ENCODE results near the gene OR1A1.
"Not testable (repeated sequence)": the region's sequence is repeated elsewhere in the genome, so short reads cannot be mapped to it uniquely, and the experiment has no call there.

OR1A1 gene, protein sequence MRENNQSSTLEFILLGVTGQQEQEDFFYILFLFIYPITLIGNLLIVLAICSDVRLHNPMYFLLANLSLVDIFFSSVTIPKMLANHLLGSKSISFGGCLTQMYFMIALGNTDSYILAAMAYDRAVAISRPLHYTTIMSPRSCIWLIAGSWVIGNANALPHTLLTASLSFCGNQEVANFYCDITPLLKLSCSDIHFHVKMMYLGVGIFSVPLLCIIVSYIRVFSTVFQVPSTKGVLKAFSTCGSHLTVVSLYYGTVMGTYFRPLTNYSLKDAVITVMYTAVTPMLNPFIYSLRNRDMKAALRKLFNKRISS

DNA sequence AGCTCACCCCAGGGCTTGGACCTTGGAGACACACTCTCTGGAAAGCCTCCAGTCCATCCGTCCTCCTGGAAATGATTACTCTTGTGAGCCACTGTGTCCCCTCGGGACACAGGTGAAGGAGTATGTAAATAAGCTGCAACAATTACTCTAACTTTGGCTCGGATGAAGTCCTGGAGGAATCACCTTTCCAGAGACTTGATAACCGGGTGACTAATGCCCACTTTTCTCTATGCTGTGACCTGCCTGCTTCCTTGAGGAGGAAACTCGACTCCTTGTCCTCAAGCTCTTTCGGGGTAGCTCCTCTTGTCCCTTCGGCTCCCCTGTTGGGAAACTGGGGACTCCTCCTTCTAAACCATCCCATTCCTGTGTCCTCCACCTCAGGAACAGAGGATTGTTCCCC lies at the start of gene OR1A1:
TSS of gene OR1A1 (plus strand) at position 301 of the 400 bp plus-strand sequence. CDS start 7,954 bp downstream, outside the sequence.
- DNase-seq, result no peak

DNA sequence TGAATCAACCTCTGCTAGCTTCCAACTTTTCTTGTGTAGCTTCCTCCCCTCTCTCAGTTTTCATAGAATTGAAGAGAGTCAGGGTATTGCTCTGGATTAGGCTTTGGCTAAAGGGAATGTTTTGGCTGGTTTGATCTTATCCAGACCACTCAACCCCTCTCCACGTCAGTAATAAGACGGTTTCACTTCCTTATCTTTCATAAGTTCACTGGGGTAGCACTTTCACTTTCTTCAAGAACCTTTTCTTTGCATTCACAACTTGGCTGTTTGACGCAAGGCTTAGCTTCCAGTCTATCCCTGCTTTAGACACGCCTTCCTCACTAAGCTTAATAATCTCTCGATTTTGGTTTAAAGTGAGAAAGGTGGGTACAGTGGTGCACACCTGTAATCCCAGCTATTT lies 39.9 kb upstream of the OR1A1 start:
- no peak for DNase-seq

DNA sequence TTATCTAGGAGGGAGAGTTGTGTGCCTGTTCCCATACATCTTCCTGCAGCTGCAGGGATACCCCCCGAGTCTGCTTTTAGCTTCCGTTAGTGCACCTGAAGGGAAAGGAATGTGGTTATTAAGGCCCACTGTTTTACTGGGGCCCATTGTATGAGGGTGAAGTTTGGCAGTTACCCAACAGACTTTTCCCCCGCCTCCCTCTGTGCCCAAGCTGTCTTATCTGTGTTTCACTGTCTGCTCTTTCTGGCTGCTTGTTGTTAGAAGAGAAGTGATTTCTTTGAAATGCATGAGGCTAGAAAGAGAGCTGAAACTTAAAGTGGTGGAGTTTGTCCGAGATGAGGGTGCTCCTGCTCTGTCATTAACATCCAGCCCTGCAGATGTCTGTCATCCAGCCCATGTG lies 17.5 kb upstream of the OR1A1 start:
- DNase-seq, result no peak

DNA sequence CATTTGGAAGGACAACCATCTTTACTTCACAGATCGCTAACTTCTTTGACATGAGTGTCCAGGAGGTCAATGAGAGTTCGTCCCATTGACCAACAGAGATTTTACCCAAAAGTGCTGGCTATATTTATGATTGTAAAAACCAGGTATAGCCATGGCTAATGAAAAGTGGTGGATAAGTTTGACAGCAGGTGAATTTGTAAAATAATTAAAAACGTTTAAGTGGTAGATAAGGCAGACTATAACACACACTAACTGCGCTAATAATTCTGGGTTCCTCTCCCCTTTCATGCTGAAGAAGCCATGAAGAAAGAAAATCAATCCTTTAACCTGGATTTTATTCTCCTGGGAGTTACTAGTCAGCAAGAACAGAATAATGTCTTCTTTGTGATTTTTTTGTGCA lies 10.2 kb upstream of the OR1A1 start, which contains the start of gene OR1A2:
TSS of gene OR1A2 (plus strand) at position 301 of the 400 bp plus-strand sequence. CDS start at position 301, 0 bp downstream.
- DNase-seq, result no peak

DNA sequence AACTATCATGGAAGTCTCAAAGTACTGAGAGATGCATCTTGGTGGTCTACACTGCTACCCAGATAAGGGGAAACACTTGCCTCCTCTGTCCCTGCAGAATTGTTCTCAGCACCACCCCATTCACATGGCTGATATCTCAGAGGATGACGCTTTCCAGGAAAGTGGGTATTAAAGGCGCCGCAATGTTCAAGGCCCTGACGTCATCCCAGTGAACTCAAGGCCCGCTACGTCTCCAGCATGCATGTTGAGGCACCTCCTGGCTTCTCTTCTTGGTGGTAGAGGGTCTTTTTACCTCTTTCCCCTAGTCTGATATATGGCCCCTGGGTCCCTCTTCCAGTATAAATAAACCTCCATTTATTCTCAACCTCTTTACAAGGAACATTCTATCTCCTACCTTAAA lies 1.0 kb downstream of the OR1A1 start:
- DNase-seq, result no peak

DNA sequence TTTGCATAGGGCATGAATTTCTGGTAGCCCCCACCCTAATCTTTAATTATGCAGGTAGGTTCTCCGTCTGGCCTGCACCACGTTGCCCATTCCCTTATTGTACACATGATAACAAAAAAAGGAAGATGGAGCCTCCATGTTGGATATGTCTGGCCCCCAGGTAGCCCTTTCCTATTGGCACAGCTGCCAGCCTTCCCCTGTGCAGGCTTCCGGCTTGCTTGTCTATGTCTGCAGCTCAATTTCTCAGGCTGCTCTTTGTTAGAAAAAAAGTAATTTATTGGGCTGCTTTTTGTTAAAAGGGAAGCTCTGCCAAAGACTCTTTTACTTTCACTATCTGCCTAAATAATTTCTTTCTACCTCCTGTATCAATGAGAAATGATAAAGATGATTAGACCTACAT lies 5.5 kb downstream of the OR1A1 start:
- no peak for DNase-seq

DNA sequence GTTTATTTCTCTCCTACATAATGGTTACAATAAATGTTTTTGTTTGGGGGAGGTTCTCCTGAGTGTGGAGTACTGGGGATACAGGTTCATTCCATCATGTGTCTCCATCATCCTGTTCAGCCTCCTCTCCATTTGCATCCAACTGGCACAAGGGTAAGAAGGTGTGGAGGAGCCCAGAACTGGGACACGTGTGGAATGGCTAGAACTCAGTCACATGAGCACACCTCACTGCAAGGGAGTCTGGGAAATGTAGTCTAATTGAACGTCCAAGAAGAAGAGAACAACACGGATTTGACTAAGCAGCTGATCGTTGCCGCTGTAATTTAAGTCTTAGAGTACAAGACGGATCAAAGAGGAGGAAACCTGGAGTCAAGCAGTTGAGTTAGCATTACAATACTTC lies 6.1 kb downstream of the OR1A1 start:
- no peak for DNase-seq

DNA sequence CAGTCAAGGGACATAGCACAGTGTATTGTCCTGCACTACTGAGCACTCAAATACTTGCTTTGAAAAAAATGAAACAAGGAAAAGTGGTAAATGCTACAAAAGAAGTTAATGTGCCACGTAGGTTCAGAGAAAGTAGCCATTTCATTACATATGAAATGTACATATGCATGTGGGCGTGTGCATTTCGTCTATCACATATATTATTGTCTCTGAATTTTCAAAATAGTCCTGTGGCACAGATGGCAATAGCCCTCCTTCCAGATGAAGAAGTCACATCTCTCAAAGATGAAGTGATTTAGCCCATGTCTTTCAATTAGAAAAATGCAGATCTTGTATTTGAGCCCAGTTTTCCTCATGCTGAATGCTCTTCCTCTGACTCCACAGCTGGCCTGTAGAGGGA lies 12.5 kb downstream of the OR1A1 start:
- DNase-seq, result not testable (repeated sequence)

DNA sequence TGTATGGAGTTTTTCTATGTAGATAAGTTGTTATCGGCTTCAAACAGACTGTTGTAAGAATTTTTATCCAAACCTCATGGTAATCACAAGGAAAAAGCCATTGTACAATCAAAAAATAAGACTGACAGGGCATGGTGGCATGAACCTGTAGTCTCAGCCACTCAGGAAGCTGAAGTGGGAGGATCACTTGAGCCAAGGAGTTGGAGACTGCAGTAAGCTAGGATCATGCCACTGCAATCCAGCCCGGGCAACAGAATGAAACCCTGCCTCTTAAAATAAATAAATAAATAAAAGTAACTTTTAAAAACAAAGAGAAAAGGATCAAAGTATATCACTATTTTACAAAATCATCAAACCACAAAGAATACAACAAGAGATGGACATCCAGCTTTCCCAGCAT lies 14.4 kb downstream of the OR1A1 start:
- no peak for DNase-seq

DNA sequence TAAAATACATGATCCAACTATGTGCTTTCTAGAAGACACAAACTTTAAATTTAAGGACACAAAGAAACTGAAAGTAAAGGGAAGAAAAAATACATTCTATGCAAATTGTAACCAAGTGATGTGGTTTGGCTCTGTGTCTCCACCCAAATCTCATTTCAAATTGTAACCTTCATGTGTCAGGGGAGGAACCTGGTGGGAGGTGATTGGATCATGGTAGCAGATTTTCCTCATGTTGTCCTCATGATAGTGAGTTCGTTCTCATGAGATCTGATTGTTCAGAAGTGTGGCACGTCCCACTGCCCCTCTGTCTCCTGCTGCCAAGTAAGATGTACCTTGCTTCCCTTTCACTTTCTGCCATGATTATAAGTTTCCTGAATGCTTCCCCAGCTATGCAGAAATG lies 15.0 kb downstream of the OR1A1 start:
- no peak for DNase-seq

DNA sequence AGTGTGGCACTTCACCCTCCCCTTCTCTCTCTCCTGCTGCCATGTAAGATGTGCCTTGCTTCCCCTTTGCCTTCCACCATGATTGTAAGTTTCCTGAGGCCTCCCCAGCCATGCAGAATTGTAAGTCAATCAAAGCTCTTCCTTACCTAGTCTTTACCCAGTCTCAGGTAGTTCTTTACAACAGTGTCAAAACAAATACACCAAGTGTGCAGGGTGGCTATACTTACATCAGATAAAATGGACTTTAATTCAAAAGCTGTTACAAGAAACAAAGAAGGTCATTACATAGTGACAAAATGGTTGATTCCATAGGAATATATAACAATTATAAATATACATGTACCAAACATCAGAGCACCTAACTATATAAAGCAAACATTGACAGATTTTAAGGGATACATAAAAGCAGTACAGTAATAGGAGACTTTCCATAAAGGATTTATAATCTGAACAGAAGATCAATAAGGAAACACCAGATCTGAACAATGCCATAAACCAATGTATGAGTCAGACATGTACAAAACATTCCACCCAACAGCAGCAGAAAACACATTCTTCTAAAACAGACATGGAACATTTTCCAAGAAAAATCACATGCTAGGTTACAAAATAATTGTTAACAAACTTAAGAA lies 17.4 kb downstream of the OR1A1 start:
- not testable (repeated sequence) for DNase-seq

DNA sequence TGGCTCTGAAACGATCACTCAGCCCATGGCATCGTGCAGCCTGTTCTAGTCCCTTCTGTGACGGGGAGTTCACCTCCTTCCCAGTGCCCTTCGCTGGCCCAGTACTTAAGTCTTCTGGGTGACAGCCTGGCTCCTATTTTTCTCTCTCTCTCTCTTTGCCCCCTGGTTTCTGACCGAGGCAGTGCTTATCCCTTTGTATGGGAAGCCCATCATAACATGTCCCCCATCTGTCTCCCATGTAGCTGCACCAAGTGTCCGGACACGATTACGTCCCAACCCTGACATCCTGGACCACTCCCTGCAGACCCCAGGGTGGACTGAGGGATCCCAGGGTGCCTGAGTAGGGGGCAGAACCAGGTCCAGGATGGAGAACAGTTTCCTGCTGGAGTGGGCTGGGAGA lies 24.8 kb downstream of the OR1A1 start:
- not testable (repeated sequence) for DNase-seq

DNA sequence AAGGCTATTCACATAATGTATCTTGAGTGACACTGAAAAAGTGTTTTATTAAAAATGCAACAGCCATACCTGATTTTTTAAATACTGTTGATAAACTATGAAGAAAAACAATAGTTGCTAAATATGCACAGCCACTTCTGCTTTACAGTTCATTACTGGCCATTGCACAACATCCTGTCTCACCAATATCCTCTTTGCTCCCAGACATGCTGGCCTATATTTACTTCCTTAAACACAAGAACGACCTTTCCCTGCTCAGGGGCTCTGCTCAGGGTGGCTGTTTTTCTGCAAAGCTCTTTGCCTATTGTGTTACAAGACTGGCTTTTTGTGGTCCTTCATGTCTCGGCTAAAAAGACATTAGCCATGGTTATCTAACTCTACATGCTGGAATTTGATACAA lies 31.2 kb downstream of the OR1A1 start:
- not testable (repeated sequence) for DNase-seq

DNA sequence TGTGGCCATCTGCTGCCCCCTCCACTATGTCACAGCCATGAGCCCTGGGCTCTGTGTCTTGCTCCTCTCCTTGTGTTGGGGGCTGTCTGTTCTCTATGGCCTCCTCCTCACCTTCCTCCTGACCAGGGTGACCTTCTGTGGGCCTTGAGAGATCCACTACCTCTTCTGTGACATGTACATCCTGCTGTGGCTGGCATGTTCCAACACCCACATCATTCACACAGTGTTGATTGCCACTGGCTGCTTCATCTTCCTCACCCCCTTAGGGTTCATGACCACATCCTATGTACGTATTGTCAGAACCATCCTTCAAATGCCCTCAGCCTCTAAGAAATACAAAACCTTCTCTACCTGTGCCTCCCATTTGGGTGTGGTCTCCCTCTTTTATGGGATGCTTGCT lies 33.6 kb downstream of the OR1A1 start:
- not testable (repeated sequence) for DNase-seq

DNA sequence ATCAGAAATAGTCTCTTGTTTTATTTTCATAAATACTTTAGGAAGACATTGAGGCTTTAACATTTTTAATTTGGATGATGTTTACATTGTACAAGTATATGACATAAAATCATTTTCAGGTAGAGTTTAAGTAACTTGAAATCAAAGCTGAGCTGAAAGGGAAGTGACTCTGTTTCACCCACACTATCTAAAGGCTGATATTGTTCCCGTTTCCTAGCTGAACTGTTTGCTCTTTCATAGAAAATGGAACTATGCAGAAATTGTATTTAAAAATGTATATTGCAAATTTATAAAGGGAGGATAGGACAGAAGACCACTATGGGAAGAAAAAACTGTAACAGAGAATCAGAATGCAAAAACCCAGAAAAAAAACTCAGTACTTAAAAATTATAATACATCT lies 37.4 kb downstream of the OR1A1 start:
- DNase-seq, result not testable (repeated sequence)

DNA sequence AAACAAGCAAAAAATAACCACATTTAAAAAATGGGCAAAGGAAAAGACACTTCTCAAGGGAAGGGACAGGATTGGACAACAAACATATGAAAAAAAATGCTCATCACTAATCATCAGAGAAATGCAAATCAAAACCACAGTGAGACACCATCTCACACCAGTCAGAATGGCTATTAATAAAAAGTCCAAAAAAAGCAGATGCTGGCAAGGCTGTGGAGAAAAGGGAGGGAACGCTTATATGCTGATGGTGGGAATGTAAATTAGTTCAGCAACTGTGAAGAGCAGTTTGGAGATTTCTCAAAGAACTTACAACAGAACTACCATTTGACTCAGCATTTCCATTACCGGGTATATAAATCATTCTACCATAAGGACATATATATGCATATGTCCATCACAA lies 41.5 kb downstream of the OR1A1 start:
- not testable (repeated sequence) for DNase-seq

DNA sequence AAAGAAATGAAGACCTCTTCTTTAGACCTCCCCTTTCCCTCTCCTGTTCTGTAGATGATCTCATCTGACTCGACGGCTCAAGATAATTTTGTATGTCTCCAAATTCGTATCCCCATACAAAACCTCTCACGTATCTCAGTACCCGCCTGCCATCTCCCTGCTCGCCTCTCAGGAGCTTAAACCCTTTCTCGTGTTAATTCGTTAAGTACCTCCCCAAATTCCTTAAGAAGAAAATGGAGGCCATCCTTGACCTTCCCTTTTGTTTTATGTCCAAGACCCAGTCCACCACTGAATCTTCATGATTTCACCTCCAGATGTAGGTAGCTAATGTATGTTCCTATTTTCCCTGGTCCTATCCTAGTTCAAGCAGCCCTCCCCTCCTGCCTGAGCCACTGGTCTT lies 49.1 kb downstream of the OR1A1 start:
- no peak for DNase-seq

DNA sequence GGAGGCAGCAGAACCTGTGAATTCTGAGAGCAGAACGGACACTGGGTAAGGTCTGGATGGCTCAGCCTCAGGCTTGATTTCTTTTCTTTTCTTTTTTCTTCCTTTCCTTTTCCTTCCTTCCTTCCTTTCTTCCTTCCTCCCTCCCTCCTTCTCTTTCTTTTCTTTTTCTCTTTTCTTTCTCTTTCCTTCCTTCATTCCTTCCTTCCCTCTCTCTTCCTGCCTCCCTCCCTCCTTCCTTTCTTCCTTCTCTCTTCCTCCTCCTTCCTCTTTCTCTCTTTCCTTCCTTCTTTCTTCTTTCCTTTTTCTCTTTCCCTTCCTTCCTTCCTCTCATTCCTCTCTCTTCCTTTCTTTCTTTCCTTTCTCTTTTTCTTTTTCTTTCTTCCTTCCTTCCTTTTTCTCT lies 52.7 kb downstream of the OR1A1 start:
- DNase-seq, result no peak

DNA sequence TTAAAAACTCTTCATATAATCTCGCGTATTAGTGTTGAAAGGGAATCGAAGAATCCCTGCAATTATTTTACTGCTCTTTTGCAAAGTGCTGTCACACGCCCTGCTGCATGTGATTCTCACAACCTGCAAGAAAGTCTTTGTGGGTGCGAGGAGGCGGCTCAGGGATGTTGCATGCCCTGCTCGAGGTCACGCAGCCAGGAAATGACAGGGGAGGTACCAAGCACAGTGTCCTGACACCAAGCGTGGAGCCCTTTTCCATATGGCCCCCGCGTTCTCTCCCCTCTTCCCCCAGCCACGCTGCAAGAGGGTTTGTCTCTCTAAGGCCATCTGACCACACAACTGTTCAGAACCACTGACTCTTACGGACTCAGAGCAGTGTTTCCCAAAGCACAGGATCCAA lies 53.1 kb downstream of the OR1A1 start:
- no peak for DNase-seq
